Measurements from ENCODE around the gene RGS14.

- TF ChIP-seq CTCF (conservative IDR thresholded peaks at IDR 0.05) (no peak), ZFX (IDR thresholded peaks at IDR 0.05) (no peak)
Observed at GRCh38 chr5:177336112-177336511, 21.6 kb upstream of the RGS14 start.

Measured in C4-2B (cell line).